ENCODE data around the gene DPYD.

Gene DPYD

GRCh38 chr1:97844552-97845089 lies 76.2 kb downstream of the DPYD start:
- no peak for DNase-seq (ENCODE audit: low read depth in 3 of 3)

GRCh38 chr1:97841338-97841737 lies 79.5 kb downstream of the DPYD start:
- no peak for DNase-seq (ENCODE audit: low read depth in 3 of 3)

- DNase-seq (ENCODE audit: low read depth in 3 of 3) = no peak
Measured at GRCh38 chr1:97837161-97837560, 83.7 kb downstream of the DPYD start.

GRCh38 chr1:97834899-97835298 lies 85.9 kb downstream of the DPYD start:
- no peak for DNase-seq (ENCODE audit: low read depth in 3 of 3)

GRCh38 chr1:97833881-97834280 lies 87.0 kb downstream of the DPYD start:
- DNase-seq (ENCODE audit: low read depth in 3 of 3) = no peak

GRCh38 chr1:97832481-97832880 lies 88.4 kb downstream of the DPYD start:
- DNase-seq (ENCODE audit: low read depth in 3 of 3) = no peak

- DNase-seq (ENCODE audit: low read depth in 3 of 3) = no peak
Measured at GRCh38 chr1:97827887-97828286, 92.9 kb downstream of the DPYD start.

- no peak for DNase-seq (ENCODE audit: low read depth in 3 of 3)
Measured at GRCh38 chr1:97826820-97827219, 94.0 kb downstream of the DPYD start.

- no peak for DNase-seq (ENCODE audit: low read depth in 3 of 3)
Measured at GRCh38 chr1:97824624-97825023, 96.2 kb downstream of the DPYD start.

GRCh38 chr1:97824200-97824599 lies 96.6 kb downstream of the DPYD start:
- no peak for DNase-seq (ENCODE audit: low read depth in 3 of 3)

- no peak for DNase-seq (ENCODE audit: low read depth in 3 of 3)
Measured at GRCh38 chr1:97820470-97821188, 100.2 kb downstream of the DPYD start.

GRCh38 chr1:97816927-97817326 lies 103.9 kb downstream of the DPYD start:
- no peak for DNase-seq (ENCODE audit: low read depth in 3 of 3)

- DNase-seq (ENCODE audit: low read depth in 3 of 3) = no peak
Measured at GRCh38 chr1:97814804-97815203, 106.0 kb downstream of the DPYD start.

GRCh38 chr1:97814121-97814520 lies 106.7 kb downstream of the DPYD start:
- no peak for DNase-seq (ENCODE audit: low read depth in 3 of 3)

- DNase-seq (ENCODE audit: low read depth in 3 of 3) = no peak
Measured at GRCh38 chr1:97812076-97812475, 108.8 kb downstream of the DPYD start.

GRCh38 chr1:97806996-97807520 lies 113.8 kb downstream of the DPYD start:
- no peak for DNase-seq (ENCODE audit: low read depth in 3 of 3)

- DNase-seq (ENCODE audit: low read depth in 3 of 3) = no peak
Measured at GRCh38 chr1:97806326-97806725, 114.5 kb downstream of the DPYD start.

- no peak for DNase-seq (ENCODE audit: low read depth in 3 of 3)
Measured at GRCh38 chr1:97805093-97805492, 115.7 kb downstream of the DPYD start.

- no peak for DNase-seq (ENCODE audit: low read depth in 3 of 3)
Measured at GRCh38 chr1:97803026-97803425, 117.8 kb downstream of the DPYD start.

- no peak for DNase-seq (ENCODE audit: low read depth in 3 of 3)
Measured at GRCh38 chr1:97802011-97802410, 118.8 kb downstream of the DPYD start.

- DNase-seq (ENCODE audit: low read depth in 3 of 3) = no peak
Measured at GRCh38 chr1:97797403-97798183, 123.2 kb downstream of the DPYD start.

GRCh38 chr1:97796711-97797110 lies 124.1 kb downstream of the DPYD start:
- no peak for DNase-seq (ENCODE audit: low read depth in 3 of 3)

GRCh38 chr1:97792655-97793054 lies 128.2 kb downstream of the DPYD start:
- no peak for DNase-seq (ENCODE audit: low read depth in 3 of 3)
